Measurements from ENCODE around the gene OR2F1.
"Not testable (repeated sequence)": the region's sequence is repeated elsewhere in the genome, so short reads cannot be mapped to it uniquely, and the experiment has no call there.

DNA sequence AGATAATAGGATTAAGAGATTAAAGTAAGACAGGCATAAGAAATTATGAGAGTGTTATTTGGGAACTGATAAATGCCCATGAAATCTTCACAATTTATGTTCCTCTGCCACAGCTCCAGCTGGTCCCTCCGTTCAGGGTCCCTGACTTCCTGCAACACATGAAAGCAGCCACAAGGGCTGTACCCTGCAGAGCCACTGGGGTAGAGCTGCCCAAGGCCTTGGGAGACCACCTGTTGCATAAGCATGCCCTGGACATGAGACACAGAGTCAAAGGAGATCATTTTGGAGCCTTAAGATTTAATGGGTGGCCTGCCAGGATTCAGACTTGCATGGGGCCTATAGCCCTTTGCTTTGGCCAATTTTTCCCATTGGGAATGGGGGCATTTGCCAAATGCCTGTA, 56.2 kb downstream of the OR2F1 start:
- TF ChIP-seq CREB5 (CRISPR knock-in tag; IDR thresholded peaks at IDR 0.05; ENCODE audit: low read depth); ZNF565 (CRISPR knock-in tag; conservative IDR thresholded peaks at IDR 0.05; ENCODE audit: low read depth); ZC3H10 (CRISPR knock-in tag; IDR thresholded peaks at IDR 0.05); PATZ1 (CRISPR knock-in tag; IDR thresholded peaks at IDR 0.05; ENCODE audit: borderline replicate concordance): not testable (repeated sequence)
